WTC11 (cell line): ENCODE results near the gene KLHL30.

Experiments
- ATF2 ChIP-seq: sonication (generic); formaldehyde crosslinking; IDR thresholded peaks from 2 replicates; pipeline ENCODE4 v1.8.1; 2022; ENCODE audit warnings: low read depth, missing genetic modification reagents, borderline replicate concordance
- ATF6 ChIP-seq: sonication (generic); formaldehyde crosslinking; IDR thresholded peaks from 2 replicates; pipeline ENCODE4 v1.8.1; 2023; ENCODE audit warnings: mild to moderate bottlenecking, missing genetic modification reagents
- CTCF ChIP-seq: fragments of 200-600 bp; IDR thresholded peaks from 2 replicates; pipeline ENCODE4 v1.8.0; 2022; ENCODE audit warnings: antibody characterized with exemption
- IRF1 ChIP-seq: sonication (generic); formaldehyde crosslinking; IDR thresholded peaks from 2 replicates; pipeline ENCODE4 v1.8.0; 2023; ENCODE audit warnings: missing genetic modification reagents
- NR3C1 ChIP-seq: sonication (generic); formaldehyde crosslinking; conservative IDR thresholded peaks from 2 replicates; pipeline ENCODE4 v1.8.1; 2023; ENCODE audit warnings: low read depth, mild to moderate bottlenecking, missing genetic modification reagents
- TEAD1 ChIP-seq: sonication (generic); formaldehyde crosslinking; IDR thresholded peaks from 2 replicates; pipeline ENCODE4 v1.8.0; 2022; ENCODE audit warnings: mild to moderate bottlenecking, missing genetic modification reagents

GRCh38 chr2:238140040-238140439 lies 1.6 kb downstream of the KLHL30 start:
- TF ChIP-seq TEAD1 (CRISPR knock-in tag) (no peak), ATF6 (no peak), ATF2 (CRISPR knock-in tag) (no peak), IRF1 (CRISPR knock-in tag) (no peak), NR3C1 (CRISPR knock-in tag) (no peak), CTCF (no peak)
